A549 (cell line): ENCODE results near the gene UBA3. TPM values are rescaled to one million over a fixed set of nuclear protein-coding genes. Genes with fewer than 3 reads are reported as not detected.

Source experiments
- ATAC-seq, 2 experiments: fragments of 200-7000 bp in 1 of 2; fragments of >200 bp in 1 of 2; cut with Nextera tagmentation in 1 of 2; cut with Tn5 transposase in 1 of 2; 3 replicates each; pipeline versions ENCODE4 v1.8.0 to v1.9.1; 2018 to 2020; ENCODE audit warnings: mild to moderate bottlenecking in 1 of 2, moderate library complexity in 1 of 2
- CTCF ChIA-PET: fragments of 300-600 bp; sonication (Branson Sonifier 250); formaldehyde crosslinking; extraction: SDS; loops from one replicate; lab custom pipeline; 2021; ENCODE audit warnings: antibody characterized with exemption, inconsistent platforms; lab: Yijun Ruan, JAX
- POLR2A ChIA-PET: fragments of 350-600 bp; formaldehyde crosslinking; extraction: SDS; loops from one replicate; lab custom pipeline; 2021; ENCODE audit warnings: antibody characterized with exemption, inconsistent platforms; lab: Yijun Ruan, JAX
- DNase-seq, 2 experiments: peaks; one replicate each; pipeline versions ENCODE4 v3.0.0 to v3.0.0-alpha.2; 2011 to 2016; ENCODE audit warnings: low read depth in 1 of 2, low spot score in 1 of 2
- FAIRE-seq: peaks from 2 replicates; lab custom pipeline; 2011; peaks lifted over from hg19 to GRCh38; lab: Jason Lieb, UNC
- H3K27ac ChIP-seq, 2 experiments: fragments of >200 bp; sonication (Bioruptor Twin); formaldehyde crosslinking; 3 replicates each; pipeline ENCODE4 v1.5.1; 2016 to 2017
- H3K4me1 ChIP-seq: fragments of >200 bp; sonication (Bioruptor Twin); formaldehyde crosslinking; 3 replicates; pipeline ENCODE4 v1.6.1; 2016
- H3K4me2 ChIP-seq: fragments of >200 bp; sonication (Bioruptor Twin); formaldehyde crosslinking; 3 replicates; pipeline ENCODE4 v1.6.1; 2016
- H3K4me3 ChIP-seq: fragments of >200 bp; sonication (Bioruptor Twin); formaldehyde crosslinking; 3 replicates; pipeline ENCODE4 v1.5.1; 2016
- H3K9me3 ChIP-seq: fragments of >200 bp; sonication (Bioruptor Twin); formaldehyde crosslinking; 3 replicates; pipeline ENCODE4 v1.6.1; 2016
- CBX8 ChIP-seq: fragments of 200-600 bp; sonication (generic); IDR thresholded peaks from 2 replicates; pipeline ENCODE4 v1.6.1; 2016
- CHD4 ChIP-seq: fragments of 200-600 bp; sonication (generic); IDR thresholded peaks from 2 replicates; pipeline ENCODE4 v1.6.1; 2016; ENCODE audit warnings: antibody characterized with exemption, mild to moderate bottlenecking, borderline replicate concordance
- EHMT2 ChIP-seq: fragments of 200-600 bp; sonication (generic); IDR thresholded peaks from 2 replicates; pipeline ENCODE4 v1.6.1; 2016; ENCODE audit warnings: antibody characterized with exemption, low read depth, mild to moderate bottlenecking, moderate library complexity
- EP300 ChIP-seq, 2 experiments: fragments of >200 bp; sonication (Bioruptor Twin); formaldehyde crosslinking; IDR thresholded peaks; 2 replicates in 1 of 2; 3 replicates in 1 of 2; pipeline ENCODE4 v1.6.1; 2016 to 2017
- ESRRA ChIP-seq: fragments of 150-350 bp; IDR thresholded peaks from 2 replicates; pipeline ENCODE4 v1.6.1; 2014; ENCODE audit warnings: mild to moderate bottlenecking, low read length, borderline replicate concordance
- FOXS1 ChIP-seq: fragments of 250-450 bp; sonication (Bioruptor Pico); IDR thresholded peaks from 2 replicates; pipeline ENCODE4 v1.5.0; 2020; ENCODE audit warnings: mild to moderate bottlenecking, moderate library complexity
- GATA3 ChIP-seq: IDR thresholded peaks from 2 replicates; pipeline ENCODE4 v1.6.1; 2012; ENCODE audit warnings: borderline replicate concordance
- HDAC2 ChIP-seq: fragments of 200-600 bp; sonication (generic); IDR thresholded peaks from 2 replicates; pipeline ENCODE4 v1.6.1; 2016
- HEYL ChIP-seq: fragments of 250-450 bp; sonication (Bioruptor Pico); IDR thresholded peaks from 2 replicates; pipeline ENCODE4 v1.8.0; 2021; ENCODE audit warnings: mild to moderate bottlenecking, moderate library complexity
- HMGXB4 ChIP-seq: fragments of 250-450 bp; sonication (Bioruptor Pico); IDR thresholded peaks from 2 replicates; pipeline ENCODE4 v1.5.0; 2021; ENCODE audit warnings: mild to moderate bottlenecking, moderate library complexity, borderline replicate concordance
- HOXB13 ChIP-seq: fragments of 250-450 bp; sonication (Bioruptor Pico); IDR thresholded peaks from 2 replicates; pipeline ENCODE4 v1.5.0; 2020; ENCODE audit warnings: low read depth, mild to moderate bottlenecking, moderate library complexity
- KDM5A ChIP-seq: fragments of 200-600 bp; sonication (generic); IDR thresholded peaks from 2 replicates; pipeline ENCODE4 v1.6.1; 2016; ENCODE audit warnings: antibody characterized with exemption, mild to moderate bottlenecking
- MAZ ChIP-seq: fragments of 150-350 bp; IDR thresholded peaks from 2 replicates; pipeline ENCODE4 v1.6.1; 2014; ENCODE audit warnings: antibody characterized with exemption, low read depth, low read length, borderline replicate concordance
- MYC ChIP-seq: IDR thresholded peaks from 2 replicates; pipeline ENCODE4 v1.6.1; 2012; ENCODE audit warnings: mild to moderate bottlenecking, inconsistent platforms, low read length, improper control_type of control experiment, borderline replicate concordance
- NPAS2 ChIP-seq: fragments of 250-450 bp; sonication (Bioruptor Pico); IDR thresholded peaks from 2 replicates; pipeline ENCODE4 v1.8.0; 2022; ENCODE audit warnings: mild to moderate bottlenecking, moderate library complexity, borderline replicate concordance
- NR3C1 ChIP-seq: fragments of >200 bp; sonication (Bioruptor Twin); formaldehyde crosslinking; IDR thresholded peaks from 3 replicates; pipeline ENCODE4 v1.6.1; 2017
- PBX3 ChIP-seq: IDR thresholded peaks from 2 replicates; pipeline ENCODE4 v1.6.1; 2012
- POLR2A ChIP-seq: IDR thresholded peaks from 2 replicates; pipeline ENCODE4 v1.6.1; 2012; ENCODE audit warnings: mild to moderate bottlenecking, low read length
- SREBF2 ChIP-seq: fragments of 450-650 bp; IDR thresholded peaks from 2 replicates; pipeline ENCODE4 v1.6.1; 2014; ENCODE audit warnings: mild to moderate bottlenecking, moderate library complexity
- TFCP2L1 ChIP-seq: fragments of 250-450 bp; sonication (Bioruptor Pico); IDR thresholded peaks from 2 replicates; pipeline ENCODE4 v1.5.0; 2021; ENCODE audit warnings: mild to moderate bottlenecking
- TP53 ChIP-seq: fragments of 250-450 bp; sonication (Bioruptor Pico); IDR thresholded peaks from 2 replicates; pipeline ENCODE4 v1.5.0; 2021; ENCODE audit warnings: mild to moderate bottlenecking, moderate library complexity
- USF2 ChIP-seq: fragments of 450-650 bp; IDR thresholded peaks from 2 replicates; pipeline ENCODE4 v1.6.1; 2014; ENCODE audit warnings: antibody characterized with exemption
- ZSCAN20 ChIP-seq: fragments of 250-450 bp; sonication (Bioruptor Pico); IDR thresholded peaks from 2 replicates; pipeline ENCODE4 v1.8.0; 2022; ENCODE audit warnings: mild to moderate bottlenecking, moderate library complexity
- WGBS: methylation state at CpG from one replicate; pipeline ENCODE4 v1.1.6; 2017; ENCODE audit errors: missing lambda C conversion rate; 5-methylcytosine and 5-hydroxymethylcytosine counted together
- polyA plus RNA-seq, 4 experiments: library from polyadenylated mRNA; depleted of rRNA in 3 of 4; stranded (reverse); fragments of >200 nt; fragmentation: RNase III in 1 of 4; extraction: RNeasy Plus Mini Kit Qiagen cat#74134 plus additional on column Dnase treatment in 1 of 4; gene quantifications; 2 replicates in 3 of 4; 3 replicates in 1 of 4; pipeline ENCODE4 v1.2.3, GENCODE V29; 2011 to 2017

Gene UBA3
- polyA plus RNA-seq, 2 of the 4 experiments (the other 2 are of a cell fraction) = 50.0 to 62.7 TPM

- ChIA-PET CTCF (no interaction called here), POLR2A (no interaction called here)
- TF ChIP-seq TP53 = no peak
- TF ChIP-seq KDM5A = no peak
- no peak for TF ChIP-seq ESRRA
- no peak for TF ChIP-seq EP300 (IDR thresholded peaks at IDR 0.05)
- TF ChIP-seq PBX3 = no peak
- TF ChIP-seq MYC = no peak
- TF ChIP-seq TFCP2L1 (CRISPR knock-in tag) = no peak
- TF ChIP-seq ZSCAN20 = no peak
- no peak for TF ChIP-seq FOXS1 (CRISPR knock-in tag)
- TF ChIP-seq EHMT2 = no peak
- TF ChIP-seq SREBF2 = no peak
- no peak for TF ChIP-seq NPAS2 (CRISPR knock-in tag)
- H3K4me2 ChIP-seq = no peak overlapping the region
- DNase-seq (no peak), FAIRE-seq (no peak), ATAC-seq (no peak)
- WGBS = 91% methylated on average over 5 of the region's 5 CpGs
- no peaks in the 10 kb centered on the region for H3K9me3 ChIP-seq
- H3K4me1 ChIP-seq = peaks cover 7% of the 10 kb centered on the region; the same call in 1 of the 3 replicates
- H3K27ac ChIP-seq = no peak overlapping the region
- H3K4me3 ChIP-seq = no peak overlapping the region
These were observed 15.5 kb upstream of the UBA3 start for GRCh38 chr3:69095636-69096035.

GRCh38 chr3:69094467-69095205 lies 14.5 kb upstream of the UBA3 start:
- no peak for TF ChIP-seq EP300 (IDR thresholded peaks at IDR 0.05)
- TF ChIP-seq HEYL = no peak
- TF ChIP-seq NR3C1 = no peak
- TF ChIP-seq FOXS1 (CRISPR knock-in tag) = no peak
- TF ChIP-seq CBX8 = no peak
- TF ChIP-seq HDAC2 = no peak
- TF ChIP-seq MAZ = no peak
- TF ChIP-seq GATA3 = no peak
- no peak for TF ChIP-seq HMGXB4 (CRISPR knock-in tag)
- no peak for TF ChIP-seq SREBF2
- TF ChIP-seq HOXB13 = no peak
- no peak for TF ChIP-seq POLR2A
- no peak for TF ChIP-seq USF2
- no peak for TF ChIP-seq TP53
- TF ChIP-seq CHD4 = no peak
- TF ChIP-seq, all 56 proteins: peak for 0
- no peaks in the 10 kb centered on the region for H3K9me3 ChIP-seq
- H3K4me2 ChIP-seq = no peak overlapping the region
- H3K4me1 ChIP-seq = peaks cover 15% of the 10 kb centered on the region
- no peak for FAIRE-seq
- CTCF ChIA-PET = no interaction called here
- POLR2A ChIA-PET = no interaction called here
- no peak overlapping the region for H3K4me3 ChIP-seq
- no peak for DNase-seq
- WGBS = 88% methylated on average over 8 of the region's 8 CpGs
- H3K27ac ChIP-seq = no peak overlapping the region
- no peak for ATAC-seq
